GM18499 (cell line): Measurements from ENCODE around the gene AKR1A1.
A peak's percentile ranks its signal among the peaks of the same experiment; 100 is the strongest.
"Not testable (repeated sequence)": the region's sequence is repeated elsewhere in the genome, so short reads cannot be mapped to it uniquely, and the experiment has no call there.

Experiments
- ATAC-seq: cut with Tn5 transposase; IDR thresholded peaks from one replicate; pipeline ENCODE4 v1.9.1; 2021; ENCODE audit warnings: moderate number of reproducible peaks; ENCODE audit not compliant: insufficient read depth, unreplicated experiment

The AKR1A1 gene

DNA sequence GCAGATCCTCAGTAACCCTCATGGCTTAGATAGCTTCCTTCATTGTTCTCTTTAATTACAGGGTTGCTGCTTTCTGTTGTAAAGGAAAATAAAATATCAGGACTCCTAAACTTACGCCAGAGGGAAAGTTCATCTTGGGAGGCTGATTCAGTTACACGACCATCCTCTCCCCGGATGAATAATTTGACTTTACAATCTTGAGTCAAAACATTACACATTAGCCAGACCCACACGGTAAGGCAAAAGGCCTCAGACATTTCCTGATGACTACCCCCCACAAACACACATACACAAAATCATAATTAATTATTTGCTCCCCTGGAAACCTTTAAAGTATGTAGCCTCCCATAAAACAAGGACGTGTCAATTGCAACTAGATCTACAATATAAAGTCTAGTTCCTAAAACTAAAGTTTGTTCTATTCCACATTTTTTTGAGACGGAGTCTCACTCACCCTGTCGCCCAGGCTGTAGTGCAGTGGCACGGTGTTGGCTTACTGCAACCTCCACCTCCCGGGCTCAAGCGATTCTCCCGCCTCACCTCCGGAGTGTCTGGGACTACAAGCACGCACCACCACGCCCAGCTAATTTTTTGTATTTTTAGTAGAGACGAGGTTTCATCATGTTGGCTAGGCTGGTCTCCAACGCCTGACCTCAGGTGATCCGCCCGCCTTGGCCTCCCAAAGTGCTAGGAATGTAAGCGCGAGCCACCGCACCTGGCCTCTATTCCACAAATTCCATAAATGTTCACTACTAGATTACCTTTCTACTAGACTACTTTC is 28.1 kb upstream of the AKR1A1 start:
- no peak for ATAC-seq

DNA sequence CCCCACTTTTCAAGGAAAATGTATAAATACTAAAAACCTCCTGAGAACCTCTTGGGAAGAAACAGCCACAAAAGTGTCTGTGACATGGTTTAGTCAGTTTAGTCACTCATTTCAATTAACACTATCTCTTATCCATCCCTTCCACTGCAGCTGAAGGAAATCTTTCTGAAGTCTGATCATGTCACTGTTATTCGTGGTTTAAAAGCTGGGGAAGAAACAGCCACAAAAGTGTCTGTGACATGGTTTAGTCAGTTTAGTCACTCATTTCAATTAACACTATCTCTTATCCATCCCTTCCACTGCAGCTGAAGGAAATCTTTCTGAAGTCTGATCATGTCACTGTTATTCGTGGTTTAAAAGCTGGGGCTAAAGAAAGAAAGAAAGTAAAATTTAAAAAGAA is 27.1 kb upstream of the AKR1A1 start:
- ATAC-seq, result not testable (repeated sequence)

DNA sequence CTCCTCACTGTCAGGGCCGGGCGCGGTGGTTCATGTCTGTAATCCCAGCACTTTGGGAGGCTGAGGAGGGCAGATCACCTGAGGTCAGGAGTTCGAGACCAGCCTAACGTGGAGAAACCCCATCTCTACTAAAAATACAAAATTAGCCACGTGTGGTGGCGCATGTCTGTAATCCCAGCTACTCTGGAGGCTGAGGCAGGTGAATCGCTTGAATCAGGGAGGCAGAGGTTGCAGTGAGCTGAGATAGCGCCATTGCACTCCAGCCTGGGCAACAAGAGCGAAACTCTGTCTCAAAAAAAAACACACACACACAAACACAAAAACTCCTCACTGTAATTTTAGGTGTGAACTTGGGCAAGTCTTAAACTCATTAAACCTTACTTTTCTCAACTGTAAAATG is 26.7 kb upstream of the AKR1A1 start:
- ATAC-seq, result not testable (repeated sequence)

GRCh38 chr1:45526135-45526644 is 24.4 kb upstream of the AKR1A1 start:
- ATAC-seq, result no peak

DNA sequence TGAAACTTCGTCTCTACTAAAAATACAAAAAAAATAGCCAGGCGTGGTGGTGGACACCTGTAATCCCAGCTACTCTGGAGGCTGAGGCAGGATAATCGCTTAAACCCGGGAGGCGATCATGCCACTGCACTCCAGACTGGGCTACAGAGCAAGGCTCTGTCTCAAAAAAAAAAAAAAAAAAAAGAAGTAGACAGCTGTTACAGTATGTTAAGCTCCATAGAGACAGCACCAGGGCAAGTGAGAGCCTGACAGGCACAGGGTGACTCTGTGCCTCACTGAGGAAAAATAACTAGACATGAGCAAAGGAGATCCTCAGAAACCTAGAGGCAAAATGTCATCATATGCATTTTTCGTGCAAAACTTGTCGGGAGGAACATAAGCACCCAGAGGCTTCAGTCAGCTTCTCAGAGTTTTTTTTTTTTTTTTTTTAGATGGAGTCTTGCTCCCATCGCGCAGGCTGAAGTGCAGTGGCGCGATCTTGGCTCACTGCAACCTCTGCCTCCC is 19.9 kb upstream of the AKR1A1 start:
- ATAC-seq, result no peak

DNA sequence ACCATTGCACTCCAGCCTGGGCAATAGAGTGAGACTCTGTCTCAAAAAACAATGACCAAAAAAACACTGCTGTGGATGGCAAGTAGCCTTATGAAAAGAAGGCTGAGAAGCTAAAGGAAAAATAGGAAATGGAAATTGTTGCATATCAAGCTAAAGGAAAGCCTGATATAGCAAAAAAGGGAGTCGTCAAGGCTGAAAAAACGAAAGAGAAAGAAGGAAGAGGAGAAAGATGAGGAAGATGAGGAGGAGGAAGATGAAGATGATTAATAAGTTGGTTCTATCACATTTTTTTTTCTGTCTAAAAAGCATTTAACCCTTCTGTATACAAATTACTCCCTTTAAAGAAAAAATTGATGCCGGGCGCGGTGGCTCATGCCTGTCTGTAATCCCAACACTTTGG is 18.8 kb upstream of the AKR1A1 start:
- no peak for ATAC-seq

DNA sequence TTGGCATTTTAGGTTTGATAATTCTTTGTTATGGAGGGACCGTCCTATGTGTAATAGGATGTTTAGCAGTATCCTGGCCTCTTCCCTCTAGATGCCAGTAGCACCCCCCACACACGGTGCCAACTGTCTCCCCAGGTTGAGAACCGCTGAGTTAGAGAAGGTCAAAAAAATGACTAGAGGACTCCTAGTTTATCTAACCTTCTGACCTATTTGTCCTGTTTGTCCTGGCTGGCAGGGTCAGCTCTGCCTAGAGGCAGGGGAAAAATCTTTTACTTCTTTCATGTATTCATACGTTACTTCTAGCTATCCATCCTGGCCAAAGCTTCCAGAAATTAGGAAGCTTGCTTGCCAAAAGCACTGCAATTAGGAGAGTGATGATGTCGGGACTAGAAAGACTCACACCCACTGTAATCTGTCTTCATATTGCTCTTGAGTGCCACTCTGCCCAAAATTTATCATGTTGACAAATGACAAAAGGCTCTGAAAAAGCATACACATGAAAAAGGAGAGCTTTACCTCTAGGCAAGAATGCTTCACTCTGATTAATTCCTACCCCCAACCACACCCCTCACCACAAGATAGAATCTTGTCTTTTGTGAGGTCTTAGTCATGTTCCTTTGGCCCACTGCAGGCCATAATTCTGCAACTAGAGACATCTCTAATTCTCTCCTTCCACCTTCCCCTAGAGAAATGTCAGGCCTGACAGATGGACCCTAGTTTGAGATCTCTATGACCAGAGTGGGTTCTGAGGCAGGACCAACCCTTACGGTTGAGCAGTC is 14.4 kb upstream of the AKR1A1 start:
- no peak for ATAC-seq

GRCh38 chr1:45536886-45537285 is 13.7 kb upstream of the AKR1A1 start:
- no peak for ATAC-seq

DNA sequence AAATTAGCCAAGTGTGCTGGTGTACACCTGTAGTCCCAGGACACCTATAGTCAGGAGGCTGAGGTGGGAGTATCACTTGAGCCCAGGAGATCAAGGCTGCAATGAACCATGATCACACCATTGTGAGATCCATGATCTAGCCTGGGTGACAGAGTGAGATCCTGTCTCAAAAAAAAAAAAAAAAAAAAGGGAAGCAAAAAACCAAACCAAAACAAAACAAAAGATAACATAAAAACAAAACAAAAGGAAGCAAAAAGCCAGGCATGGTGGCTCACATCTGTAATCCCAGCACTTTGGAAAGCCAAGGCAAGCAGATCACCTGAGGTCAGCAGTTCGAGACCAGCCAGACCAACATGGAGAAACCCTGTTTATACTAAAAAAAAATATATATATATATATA is 9.4 kb upstream of the AKR1A1 start:
- ATAC-seq, result no peak

DNA sequence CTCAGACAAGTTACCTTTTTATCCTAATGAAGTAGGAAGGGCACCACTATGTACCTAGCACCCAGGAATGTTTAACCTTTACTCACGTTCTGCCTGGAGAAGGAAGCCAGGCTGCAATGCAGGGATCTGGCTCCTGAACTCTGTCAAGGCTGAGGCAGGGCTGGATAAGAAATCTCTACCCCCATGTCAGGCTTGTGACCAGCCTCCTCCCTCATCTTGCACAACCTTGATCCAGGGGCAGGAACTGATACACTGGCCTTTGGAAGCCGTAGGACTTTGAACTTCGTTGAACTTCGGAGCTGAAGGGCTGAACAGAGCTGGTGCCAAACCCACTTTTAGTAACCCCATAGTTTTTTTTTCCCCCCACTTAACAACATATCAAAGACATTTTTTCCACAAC is 8.0 kb upstream of the AKR1A1 start:
- no peak for ATAC-seq

- ATAC-seq, result no peak
Observed at GRCh38 chr1:45543581-45544417, 6.8 kb upstream of the AKR1A1 start.

DNA sequence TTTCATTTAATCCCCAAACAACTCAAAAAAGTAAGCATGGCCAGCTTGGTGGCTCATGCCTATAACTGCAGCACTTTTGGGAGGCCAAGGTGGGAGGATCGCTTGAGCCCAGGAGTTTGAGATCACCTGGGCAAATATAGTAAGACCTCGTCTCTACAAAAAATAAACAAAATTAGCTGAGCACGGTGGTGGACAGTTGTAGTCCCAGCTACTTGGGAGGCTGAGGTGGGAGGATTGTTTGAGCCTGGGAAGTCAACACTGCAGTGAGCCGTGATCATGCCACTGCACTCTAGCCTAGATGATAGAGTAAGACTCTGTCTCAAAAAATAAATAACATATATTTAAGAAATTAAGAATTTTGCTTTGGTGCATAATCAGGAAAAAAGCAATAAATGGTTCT is 6.1 kb upstream of the AKR1A1 start:
- ATAC-seq, result no peak

GRCh38 chr1:45545019-45545493 is 5.6 kb upstream of the AKR1A1 start:
- ATAC-seq, result peak; percentile 36

DNA sequence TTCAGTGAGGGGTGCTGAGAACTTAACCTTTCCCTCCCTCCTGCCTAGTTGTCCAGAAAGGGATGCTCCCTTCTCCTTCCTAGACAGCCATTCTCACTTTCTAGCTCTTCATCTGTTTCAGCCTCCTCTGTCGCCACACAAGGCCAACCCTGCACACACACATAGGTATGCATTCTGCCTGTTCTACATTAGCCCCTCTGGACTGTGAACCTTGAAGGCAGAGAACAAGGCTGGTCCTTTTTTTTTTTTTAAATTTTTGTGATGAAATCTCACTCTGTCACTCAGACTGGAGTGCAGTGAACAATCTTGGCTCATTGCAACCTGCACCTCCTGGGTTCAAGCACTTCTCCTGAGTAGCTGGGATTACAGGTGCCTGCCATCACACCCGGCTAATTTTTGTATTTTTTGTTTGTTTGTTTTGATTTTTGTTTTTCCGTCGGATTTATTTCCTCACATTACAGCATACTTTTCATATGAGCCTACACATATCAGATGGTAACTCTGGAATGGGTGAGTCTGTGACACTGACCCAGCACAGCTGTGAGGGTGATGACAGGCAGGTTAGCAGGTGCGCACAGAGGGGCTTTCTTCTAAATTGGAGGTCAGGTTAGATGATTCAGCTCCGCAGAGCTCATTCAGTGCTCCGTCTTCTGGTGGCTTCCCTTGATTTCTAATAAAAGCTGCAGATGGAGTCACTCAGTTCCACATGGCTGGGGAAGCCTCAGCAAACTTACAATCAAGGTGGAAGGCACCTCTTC is 4.9 kb upstream of the AKR1A1 start:
- ATAC-seq, result no peak

GRCh38 chr1:45551684-45552083 is 1.1 kb downstream of the AKR1A1 start:
- no peak for ATAC-seq

DNA sequence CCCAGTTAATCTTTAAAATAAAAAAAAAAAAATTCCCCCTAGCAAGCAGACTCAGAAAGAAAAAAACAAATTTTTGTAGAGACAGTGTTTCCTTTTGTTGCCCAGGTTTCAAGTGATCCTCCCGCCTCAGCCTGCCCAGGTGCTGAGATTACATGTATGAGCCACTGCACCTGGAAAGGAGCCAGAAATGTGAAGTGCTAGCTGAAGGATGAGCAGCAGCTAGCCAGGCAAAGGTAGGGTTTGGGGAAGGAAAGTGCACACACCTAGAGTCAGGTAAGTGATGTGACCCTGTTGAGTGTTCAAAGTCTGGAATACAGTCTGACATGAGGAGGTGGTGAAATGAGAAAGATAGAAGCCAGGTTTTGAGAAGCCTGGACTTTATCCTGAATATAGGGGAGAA is 1.7 kb downstream of the AKR1A1 start:
- no peak for ATAC-seq

GRCh38 chr1:45554198-45554597 is 3.6 kb downstream of the AKR1A1 start:
- ATAC-seq, result no peak

DNA sequence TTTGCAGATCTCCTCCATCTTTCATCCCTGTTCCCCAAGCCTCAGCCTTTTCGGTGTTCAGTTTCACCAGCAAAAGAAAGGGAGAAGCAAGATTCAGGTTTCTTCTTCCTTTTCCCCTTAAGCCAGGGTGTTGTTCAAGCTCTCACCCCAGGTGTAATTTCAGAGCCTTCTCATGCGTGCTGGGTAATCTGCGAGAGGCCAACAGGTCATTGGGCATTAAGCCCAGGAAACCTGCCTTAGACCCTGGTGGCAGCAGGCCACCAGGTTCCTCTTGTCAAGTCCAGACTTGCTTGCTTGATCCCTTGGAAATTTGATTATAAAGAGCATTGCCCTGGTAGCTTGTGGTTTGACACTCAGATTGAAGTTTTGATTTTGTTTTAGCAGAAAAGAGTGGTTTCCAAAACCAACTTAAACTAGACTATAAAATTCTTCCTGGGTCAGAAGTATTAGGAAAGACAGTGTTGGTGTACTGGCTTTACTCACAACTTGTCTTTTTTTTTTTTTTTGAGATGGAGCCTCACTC is 6.9 kb downstream of the AKR1A1 start:
- no peak for ATAC-seq

DNA sequence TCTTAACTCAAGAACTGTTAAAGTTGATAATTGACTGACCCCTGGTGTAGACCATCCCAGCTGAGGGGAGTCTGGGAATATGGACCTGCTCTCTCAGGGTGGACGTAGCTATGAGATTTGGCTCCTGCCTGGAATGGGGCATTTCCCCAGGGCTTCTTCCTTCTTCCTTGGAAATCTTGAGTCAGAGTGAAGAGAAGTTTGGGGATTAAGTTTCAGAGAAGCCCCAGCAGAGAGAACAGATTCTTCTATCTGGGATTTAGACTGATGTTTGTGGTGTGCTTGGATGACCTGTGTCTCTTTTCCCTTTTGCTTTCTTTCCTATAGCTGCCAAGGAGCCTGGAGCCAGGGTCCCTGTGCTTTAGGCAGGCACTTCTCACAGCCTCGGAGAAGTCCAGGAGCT is 13.2 kb downstream of the AKR1A1 start:
- ATAC-seq, result no peak
